OCI-LY3 (cell line): ENCODE results near the gene FSHR.

Source experiments
- H2AFZ ChIP-seq: fragments of 200-600, 300-600 bp; shearing (Covaris generic); 2 replicates; pipeline ENCODE4 v1.6.0; 2014; ENCODE audit warnings: antibody characterized with exemption, low read depth, low read length
- H3K27ac ChIP-seq: fragments of 200-600, 300-600 bp; sonication (generic); 2 replicates; pipeline ENCODE4 v1.5.1; 2014; ENCODE audit warnings: mild to moderate bottlenecking, low read length, moderate library complexity, mixed read lengths
- H3K27me3 ChIP-seq: fragments of 200-600, 300-600 bp; sonication (generic); 2 replicates; pipeline ENCODE4 v1.6.1; 2014; ENCODE audit warnings: low read depth, low read length, mixed read lengths
- H3K36me3 ChIP-seq: fragments of 200-600, 300-600 bp; sonication (generic); replicated peaks from 2 replicates; pipeline ENCODE3; 2014; ENCODE audit warnings: low read depth, low read length, mixed read lengths
- H3K4me1 ChIP-seq: fragments of 300-600, 200-600 bp; sonication (generic); 2 replicates; pipeline ENCODE4 v1.6.1; 2014; ENCODE audit warnings: low read length, mixed read lengths
- H3K4me2 ChIP-seq: fragments of 200-600, 300-600 bp; sonication (generic); 2 replicates; pipeline ENCODE4 v1.6.1; 2014; ENCODE audit warnings: low read length, mixed read lengths
- H3K4me3 ChIP-seq: fragments of 300-600, 200-600 bp; sonication (generic); 2 replicates; pipeline ENCODE4 v1.5.1; 2014; ENCODE audit warnings: antibody characterized with exemption, mild to moderate bottlenecking, low read length, moderate library complexity
- H3K79me2 ChIP-seq: fragments of 300-600, 200-600 bp; shearing (Covaris generic); 2 replicates; pipeline ENCODE4 v1.6.1; 2014; ENCODE audit warnings: mild to moderate bottlenecking, low read length, mixed read lengths
- H3K9ac ChIP-seq: fragments of 300-600, 200-600 bp; shearing (Covaris generic); 2 replicates; pipeline ENCODE4 v1.6.0; 2014; ENCODE audit warnings: mild to moderate bottlenecking, low read length, moderate library complexity
- H3K9me3 ChIP-seq: fragments of 200-600, 300-600 bp; shearing (Covaris generic); 2 replicates; pipeline ENCODE4 v1.6.1; 2014; ENCODE audit warnings: low read length, mixed read lengths; ENCODE audit not compliant: insufficient read depth
- H4K20me1 ChIP-seq: fragments of 200-600, 300-600 bp; sonication (generic); 2 replicates; pipeline ENCODE4 v1.6.1; 2016; ENCODE audit warnings: low read length, mixed read lengths; ENCODE audit not compliant: insufficient read depth
- CTCF ChIP-seq: fragments of 200-600, 300-600 bp; sonication (generic); IDR thresholded peaks from 2 replicates; pipeline ENCODE4 v1.5.1; 2014; ENCODE audit warnings: antibody characterized with exemption, low read length, low read depth
- EZH2phosphoT487 ChIP-seq: fragments of 200-600 bp; shearing (Covaris generic); IDR thresholded peaks from 2 replicates; pipeline ENCODE4 v1.6.1; 2018; ENCODE audit warnings: antibody characterized with exemption, mixed run types, low read depth

FSHR gene

GRCh38 chr2:49164729-49165128 is 10.4 kb upstream of the FSHR start:
- Histone ChIP-seq H3K9me3 (no peaks in the 10 kb centered on the region), H4K20me1 (no peaks in the 10 kb centered on the region), H3K4me2 (no peak overlapping the region)

GRCh38 chr2:49162151-49162550 is 7.8 kb upstream of the FSHR start:
- Histone ChIP-seq H3K4me2 (no peak overlapping the region), H3K27me3 (no peaks in the 10 kb centered on the region), H2AFZ (no peak overlapping the region), H3K9me3 (no peaks in the 10 kb centered on the region), H4K20me1 (no peaks in the 10 kb centered on the region), H3K4me1 (no peaks in the 10 kb centered on the region), H3K9ac (no peak overlapping the region), H3K36me3 (no peaks in the 10 kb centered on the region), H3K79me2 (no peaks in the 10 kb centered on the region), H3K4me3 (no peak overlapping the region), H3K27ac (no peak overlapping the region)
- no peak for TF ChIP-seq EZH2phosphoT487
- no peak for TF ChIP-seq CTCF

More at GRCh38 chr2:49164729-49165128, 10.4 kb upstream of the FSHR start:
- Histone ChIP-seq H3K4me1 (no peaks in the 10 kb centered on the region), H3K4me3 (no peak overlapping the region), H3K36me3 (no peaks in the 10 kb centered on the region), H3K9ac (no peak overlapping the region), H2AFZ (no peak overlapping the region), H3K79me2 (no peaks in the 10 kb centered on the region), H3K27me3 (no peaks in the 10 kb centered on the region), H3K27ac (no peak overlapping the region)
- TF ChIP-seq EZH2phosphoT487: no peak
- no peak for TF ChIP-seq CTCF

GRCh38 chr2:49154891-49155290 is 576 bp upstream of the FSHR start:
- no peaks in the 10 kb centered on the region for H3K36me3 ChIP-seq
- H3K4me1 ChIP-seq: no peaks in the 10 kb centered on the region
- no peak overlapping the region for H3K9ac ChIP-seq
- H3K4me2 ChIP-seq: no peak overlapping the region
- no peaks in the 10 kb centered on the region for H3K79me2 ChIP-seq
- no peak overlapping the region for H3K27ac ChIP-seq
- no peaks in the 10 kb centered on the region for H4K20me1 ChIP-seq
- no peak overlapping the region for H3K4me3 ChIP-seq
- no peak overlapping the region for H2AFZ ChIP-seq
- TF ChIP-seq EZH2phosphoT487 (no peak), CTCF (no peak)
- H3K9me3 ChIP-seq: no peaks in the 10 kb centered on the region
- H3K27me3 ChIP-seq: no peaks in the 10 kb centered on the region

- Histone ChIP-seq H3K4me1 (no peaks in the 10 kb centered on the region), H4K20me1 (no peaks in the 10 kb centered on the region), H3K79me2 (no peaks in the 10 kb centered on the region), H3K4me2 (no peak overlapping the region), H3K4me3 (no peak overlapping the region), H3K36me3 (no peaks in the 10 kb centered on the region), H3K9me3 (no peaks in the 10 kb centered on the region), H2AFZ (no peak overlapping the region), H3K27me3 (no peaks in the 10 kb centered on the region), H3K9ac (no peak overlapping the region), H3K27ac (no peak overlapping the region)
- TF ChIP-seq EZH2phosphoT487 (no peak), CTCF (no peak)
Measured at GRCh38 chr2:49153252-49153651, 1.1 kb downstream of the FSHR start.
